Erythroblast (primary cell): ENCODE data around the gene ACSL4.

Experiments
- GATA1 ChIP-seq: IDR thresholded peaks from 2 replicates; pipeline ENCODE4 v1.6.1; 2011; ENCODE audit warnings: low read depth, mild to moderate bottlenecking, control low read depth, low read length, moderate library complexity
- POLR2A ChIP-seq: IDR thresholded peaks from 2 replicates; pipeline ENCODE4 v1.6.1; 2011; ENCODE audit warnings: mild to moderate bottlenecking, low read length

DNA sequence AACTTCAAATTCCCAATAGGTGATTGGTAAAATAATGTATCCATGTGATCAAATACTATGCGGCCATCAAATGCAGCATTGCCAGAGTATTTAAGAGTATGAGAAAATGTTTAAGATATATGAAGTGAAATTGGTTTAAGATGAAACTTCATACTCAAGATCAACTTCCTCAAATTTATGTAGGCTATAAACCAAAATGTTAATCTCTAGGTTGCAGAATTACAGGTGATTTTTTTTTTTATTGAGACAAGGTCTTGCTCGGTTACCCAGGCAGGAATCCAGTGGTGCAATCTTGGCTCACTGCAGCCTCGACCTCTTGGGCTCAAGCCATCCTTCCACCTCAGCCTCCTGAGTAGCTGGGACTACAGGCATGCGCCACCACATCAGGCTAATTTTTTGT, 25.3 kb downstream of the ACSL4 start:
- TF ChIP-seq POLR2A = no peak
- TF ChIP-seq GATA1 = no peak
